Stimulated activated naive CD8-positive, alpha-beta T cell treated with anti-CD3 and anti-CD28 coated beads, Interleukin-15, Interleukin-2, amounts not matched to agents 100 U/mL and 50 U/mL, for 24 hours (primary cell): ENCODE data around the gene NEK10.
A peak's percentile ranks its signal among the peaks of the same experiment; 100 is the strongest.
"Not testable (repeated sequence)": the region's sequence is repeated elsewhere in the genome, so short reads cannot be mapped to it uniquely, and the experiment has no call there.

Source experiments
- ATAC-seq: fragments of 150-1000 bp; cut with Tn5 transposase; one replicate; pipeline ENCODE4 v1.10.0; 2021
- DNase-seq: peaks from one replicate; pipeline ENCODE4 v3.0.0; 2021

Gene NEK10

DNA sequence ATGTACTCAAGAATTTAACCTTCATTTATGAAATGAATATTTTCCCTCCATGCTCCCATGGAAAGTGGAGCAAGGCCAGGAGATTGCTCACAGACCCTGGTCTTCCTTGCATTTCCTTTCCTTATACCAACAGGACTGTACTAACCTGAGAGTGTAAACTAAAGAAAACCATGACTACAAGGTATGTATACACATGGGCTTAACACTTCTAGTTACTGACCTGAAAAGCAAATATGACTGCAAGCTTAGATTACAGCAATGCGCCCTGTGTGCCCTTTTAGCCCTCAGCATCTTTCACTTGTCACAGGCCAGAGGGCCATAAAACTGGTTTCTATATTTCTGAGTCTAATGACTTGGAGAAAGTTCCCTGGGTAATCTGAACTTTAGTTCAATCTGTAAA is 52.1 kb downstream of the NEK10 start:
- DNase-seq (no peak), ATAC-seq (no peak)

DNA sequence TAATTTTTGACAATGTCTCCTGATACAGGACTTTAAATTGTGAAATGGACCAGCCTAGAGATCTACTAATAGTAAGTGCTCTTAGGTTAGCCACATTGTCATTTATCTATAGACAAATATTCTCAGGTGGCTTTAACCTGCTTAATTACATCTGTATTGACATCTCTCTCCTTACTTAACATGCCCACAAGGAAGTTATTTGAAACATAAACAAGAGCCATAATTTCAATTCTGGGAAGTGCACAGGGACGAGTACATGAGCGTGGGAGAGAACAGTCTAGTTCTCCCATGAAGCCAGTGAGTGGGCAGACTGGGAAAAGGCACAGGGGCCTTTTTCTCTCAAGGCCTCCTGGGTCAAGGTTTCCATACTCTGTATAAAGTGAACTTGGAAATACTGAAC is 54.2 kb downstream of the NEK10 start:
- DNase-seq (no peak), ATAC-seq (no peak)

- no peak for DNase-seq
- ATAC-seq, result peak; percentile 40
These were observed 57.0 kb downstream of the NEK10 start for GRCh38 chr3:27312044-27312668.

- no peak for ATAC-seq
- no peak for DNase-seq
These were observed 57.8 kb downstream of the NEK10 start for GRCh38 chr3:27311400-27311799.

DNA sequence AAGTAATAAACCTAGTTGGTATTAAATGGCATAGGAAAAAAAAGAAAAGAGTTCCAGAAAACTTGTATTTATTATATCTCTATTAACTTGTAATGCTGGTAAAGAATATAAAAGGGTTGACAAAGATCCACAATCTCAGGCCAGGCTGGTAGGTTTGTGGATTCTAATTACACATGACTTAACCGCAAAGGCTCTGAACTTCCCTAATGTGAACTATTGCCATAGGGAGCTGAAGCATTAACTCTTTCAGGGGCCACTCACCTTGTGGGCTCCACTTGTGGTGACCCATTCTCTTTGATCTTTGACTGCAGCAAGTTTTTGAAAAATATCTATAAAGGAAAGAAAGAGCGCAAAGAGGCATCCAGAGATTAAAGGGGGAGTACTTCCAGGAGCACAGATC is 58.5 kb downstream of the NEK10 start:
- ATAC-seq, result no peak
- DNase-seq, result no peak

GRCh38 chr3:27307566-27307965 is 61.6 kb downstream of the NEK10 start:
- no peak for ATAC-seq
- no peak for DNase-seq

- no peak for DNase-seq
- ATAC-seq, result no peak
These were observed 66.3 kb downstream of the NEK10 start for GRCh38 chr3:27302891-27303290.

DNA sequence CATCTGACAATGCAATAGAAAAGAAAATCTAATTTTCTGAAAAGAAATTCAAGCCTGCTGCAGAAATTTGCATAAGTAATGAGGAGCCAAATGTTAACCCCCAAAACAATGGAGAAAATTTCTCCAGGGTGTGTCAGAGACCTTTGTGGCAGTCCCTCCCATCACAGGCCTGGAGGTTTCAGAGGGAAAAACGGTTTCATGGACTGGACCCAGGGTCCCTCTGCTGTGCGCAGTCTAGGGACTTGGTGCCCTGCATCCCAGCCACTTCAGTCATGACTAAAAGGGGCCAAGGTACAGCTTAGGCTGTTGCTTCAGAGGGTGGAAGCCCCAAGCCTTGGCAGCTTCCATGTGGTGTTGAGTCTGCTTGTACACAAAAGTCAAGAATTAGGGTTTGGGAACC is 70.2 kb downstream of the NEK10 start:
- DNase-seq, ATAC-seq: not testable (repeated sequence)

GRCh38 chr3:27293939-27294338 is 75.2 kb downstream of the NEK10 start:
- no peak for ATAC-seq

GRCh38 chr3:27290760-27291159 is 78.4 kb downstream of the NEK10 start:
- DNase-seq (no peak), ATAC-seq (no peak)

More at GRCh38 chr3:27293939-27294338, 75.2 kb downstream of the NEK10 start:
- no peak for DNase-seq

DNA sequence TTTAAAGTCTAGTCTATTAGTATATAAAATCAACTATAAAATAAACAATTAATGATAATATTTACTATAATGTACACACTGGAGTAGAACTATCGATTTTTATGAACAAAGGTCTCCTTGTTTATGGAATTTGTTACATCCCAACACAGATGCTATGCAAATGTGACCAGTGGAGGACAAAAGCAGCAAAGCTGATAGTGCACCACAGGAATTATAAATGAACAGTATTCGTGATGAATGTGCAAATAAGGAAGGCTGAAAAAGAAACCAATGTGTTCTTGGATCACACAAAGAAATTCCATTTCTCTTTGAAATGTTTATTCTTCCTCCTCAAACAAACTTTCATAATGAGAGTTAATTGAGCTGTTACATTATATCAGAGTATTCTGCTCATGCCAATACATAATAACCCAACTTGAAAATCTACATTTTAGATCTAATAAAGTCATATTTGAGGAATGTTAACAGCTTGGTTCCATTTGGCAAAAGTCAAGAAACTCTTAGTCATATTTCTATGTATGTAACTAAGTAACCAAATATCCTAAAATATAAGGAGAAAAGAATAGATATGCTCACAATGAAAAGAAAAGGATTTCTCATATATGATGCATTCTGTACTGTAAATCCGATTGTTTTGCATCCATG is 79.3 kb downstream of the NEK10 start:
- DNase-seq (no peak), ATAC-seq (no peak)

- DNase-seq, result no peak
- ATAC-seq, result no peak
These were observed 82.1 kb downstream of the NEK10 start for GRCh38 chr3:27287052-27287451.

- ATAC-seq, DNase-seq: not testable (repeated sequence)
These were observed 82.7 kb downstream of the NEK10 start for GRCh38 chr3:27286467-27286866.

DNA sequence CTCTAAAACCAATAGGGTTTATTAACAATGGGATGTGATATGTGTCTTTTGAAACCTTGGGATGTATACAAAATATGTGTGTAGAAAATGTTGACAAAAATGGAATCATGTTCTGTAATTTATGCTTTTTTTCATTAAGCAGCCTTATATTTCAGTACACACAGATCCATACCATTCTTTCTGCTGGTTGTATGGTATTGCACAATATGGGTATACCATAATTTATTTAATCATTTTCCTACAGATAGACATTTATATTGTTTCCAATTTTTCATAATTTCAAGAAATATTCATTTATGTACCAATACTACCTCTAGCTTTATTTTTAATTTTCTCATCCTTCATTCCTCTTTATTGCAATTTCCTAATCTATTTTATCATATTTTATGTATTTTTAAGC is 83.5 kb downstream of the NEK10 start:
- DNase-seq (no peak), ATAC-seq (no peak)

DNA sequence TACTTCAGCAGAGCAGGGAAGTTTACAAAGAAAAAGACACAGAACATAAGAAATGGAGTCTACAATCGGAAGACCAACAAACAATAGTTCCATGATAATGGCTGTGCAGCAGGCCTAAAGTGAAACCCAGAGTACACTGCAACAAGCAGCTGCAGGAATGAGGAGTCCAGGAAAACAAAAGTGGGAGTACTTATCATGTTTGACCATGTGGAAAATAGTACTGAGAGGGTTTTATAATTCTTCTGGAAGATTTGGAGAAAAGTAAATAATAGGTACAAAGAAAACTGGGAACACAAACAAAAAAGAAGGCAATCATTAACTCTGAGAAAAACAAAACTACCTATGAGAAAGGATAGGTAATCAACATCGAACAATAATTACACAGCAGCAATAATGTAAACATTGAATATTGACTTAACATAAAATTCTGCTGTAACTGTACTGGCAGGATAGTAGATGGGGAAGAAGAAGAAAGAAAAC is 87.5 kb downstream of the NEK10 start:
- DNase-seq, result no peak
- no peak for ATAC-seq

DNA sequence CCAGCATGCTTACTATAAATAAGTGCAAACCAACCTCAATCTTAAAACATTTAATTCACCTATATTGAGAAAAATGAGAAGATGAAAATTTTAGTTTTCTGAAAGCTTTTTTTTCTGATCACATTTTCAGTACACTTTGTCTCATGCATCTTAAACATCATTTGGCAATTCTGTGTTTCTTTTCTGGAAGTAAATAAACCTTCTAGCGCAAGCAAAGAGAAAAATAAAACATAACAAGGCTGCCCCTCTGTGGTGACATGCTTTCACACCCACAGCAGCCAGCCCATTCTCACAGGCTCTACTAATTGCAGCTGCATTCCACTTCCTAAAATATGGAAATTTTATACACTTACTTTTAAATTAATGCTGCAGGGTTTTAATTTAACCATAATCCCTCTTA is 90.1 kb downstream of the NEK10 start:
- DNase-seq (no peak), ATAC-seq (no peak)

DNA sequence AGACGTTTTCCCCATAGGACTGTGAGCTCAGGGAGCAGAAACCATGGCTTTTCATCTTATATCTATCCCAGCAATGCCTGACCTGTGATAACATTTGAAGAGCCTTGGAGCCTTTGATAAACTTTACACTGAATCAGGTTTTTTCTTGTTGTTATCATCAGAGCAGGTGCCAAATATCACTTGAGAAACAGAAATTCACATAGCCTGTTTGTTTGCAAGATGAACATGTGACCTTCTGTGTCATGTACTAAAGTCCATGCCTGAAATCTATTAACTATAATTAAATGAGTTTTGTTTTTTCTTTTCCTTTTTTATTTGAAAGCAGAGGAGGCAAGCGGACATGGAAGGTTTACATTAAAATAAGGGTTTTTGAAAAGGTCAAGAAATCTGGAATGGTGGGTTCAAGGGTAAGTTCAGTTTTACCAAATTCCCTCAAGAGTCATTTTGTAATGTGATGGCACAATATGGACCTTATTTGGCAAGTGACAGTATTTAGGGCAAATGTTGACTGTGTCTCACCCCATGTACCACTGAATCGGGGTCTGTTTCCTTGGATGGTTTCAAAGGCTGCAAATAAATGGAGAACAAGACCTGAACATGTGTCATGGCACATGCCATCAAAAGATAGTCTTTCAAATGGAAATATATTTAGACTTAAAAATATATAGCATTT is 90.7 kb downstream of the NEK10 start:
- DNase-seq (no peak), ATAC-seq (no peak)

- ATAC-seq, result no peak
- no peak for DNase-seq
These were observed 93.7 kb downstream of the NEK10 start for GRCh38 chr3:27275441-27275990.

- no peak for DNase-seq
- ATAC-seq, result no peak
These were observed 97.3 kb downstream of the NEK10 start for GRCh38 chr3:27271890-27272289.

GRCh38 chr3:27254896-27255295 is 114.3 kb downstream of the NEK10 start:
- ATAC-seq, result no peak
- DNase-seq, result no peak

- DNase-seq (peak; percentile 4), ATAC-seq (peak; percentile 57)
These were observed 115.4 kb downstream of the NEK10 start for GRCh38 chr3:27253831-27254230.

DNA sequence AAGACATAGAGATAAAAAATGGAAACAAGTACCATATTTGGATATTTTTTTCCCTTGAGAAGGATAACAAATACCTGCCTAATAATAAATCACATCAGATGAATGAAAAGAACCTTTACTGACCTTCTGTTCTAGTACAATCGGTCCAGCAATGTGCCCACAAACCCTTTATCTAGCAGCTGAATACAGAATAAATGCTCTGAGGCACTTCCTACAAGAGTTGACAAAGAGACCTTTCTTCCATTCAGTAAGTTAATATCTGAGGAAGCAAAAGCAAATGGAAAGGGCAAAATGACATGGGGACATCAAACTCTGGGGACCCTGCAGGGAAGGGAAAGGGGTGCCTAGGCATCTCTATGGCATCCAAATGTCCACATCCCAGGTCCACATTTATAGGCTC is 115.8 kb downstream of the NEK10 start:
- no peak for ATAC-seq
- DNase-seq, result no peak

GRCh38 chr3:27252646-27253045 is 116.5 kb downstream of the NEK10 start:
- ATAC-seq, result no peak

More at GRCh38 chr3:27252646-27253045, 116.5 kb downstream of the NEK10 start:
- DNase-seq, result no peak
